GM12875 (cell line): ENCODE data around the gene CCDC85B.

Source experiments
- H3K4me3 ChIP-seq: one replicate; pipeline ENCODE4 v1.5.1; 2011; ENCODE audit warnings: low read depth, low read length, control low read depth
- TF ChIP-seq, protein P1 (sequence below): IDR thresholded peaks from 2 replicates; pipeline ENCODE4 v1.5.1; 2011; ENCODE audit warnings: low read depth, mild to moderate bottlenecking, control low read depth, inconsistent platforms, low read length, moderate library complexity, borderline replicate concordance; ENCODE audit not compliant: insufficient read depth

Gene CCDC85B

DNA sequence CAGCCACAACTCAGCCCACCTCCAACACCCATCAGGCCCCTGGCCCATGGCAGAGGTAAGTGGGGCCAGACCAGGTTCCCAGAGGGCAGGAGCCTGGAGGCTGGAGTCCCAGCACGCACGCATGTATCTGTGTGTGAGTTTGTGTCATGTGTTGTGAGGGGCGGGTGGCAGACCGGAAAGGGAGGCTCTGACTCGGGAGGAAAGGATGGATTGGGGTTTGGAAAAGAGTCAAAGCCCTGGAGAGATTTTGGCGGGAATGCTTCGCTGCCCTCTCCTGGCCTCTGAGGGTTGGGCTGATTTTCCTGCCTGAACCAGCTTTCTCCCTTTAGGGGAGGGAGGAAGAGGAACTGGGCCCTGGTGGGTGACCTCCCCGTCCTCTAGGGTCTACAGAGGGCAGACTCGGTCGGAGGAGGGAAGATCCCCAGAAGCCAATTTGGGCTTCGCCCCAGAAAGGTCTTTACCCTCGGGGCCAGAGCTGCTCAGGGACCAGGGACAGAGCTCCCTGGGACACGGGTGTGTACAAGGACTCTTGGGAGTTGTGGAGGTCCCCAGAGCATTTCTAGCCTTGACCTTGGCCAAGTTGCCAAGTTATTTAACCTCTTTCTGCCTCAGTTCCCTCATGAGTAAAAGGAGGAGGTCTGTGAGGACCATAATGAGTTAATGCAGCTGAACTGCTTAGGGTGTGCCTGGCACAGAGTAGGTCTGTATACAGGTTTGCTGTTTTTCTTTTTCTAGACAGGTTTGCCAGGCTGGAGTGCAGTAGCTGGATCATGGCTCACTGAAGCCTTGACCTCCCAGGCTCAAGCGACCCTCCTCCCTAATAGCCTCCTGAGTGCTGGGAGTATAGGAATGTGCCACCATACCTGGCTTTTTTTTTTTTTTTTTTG, 21.5 kb downstream of the CCDC85B start:
- TF ChIP-seq, protein P1, sequence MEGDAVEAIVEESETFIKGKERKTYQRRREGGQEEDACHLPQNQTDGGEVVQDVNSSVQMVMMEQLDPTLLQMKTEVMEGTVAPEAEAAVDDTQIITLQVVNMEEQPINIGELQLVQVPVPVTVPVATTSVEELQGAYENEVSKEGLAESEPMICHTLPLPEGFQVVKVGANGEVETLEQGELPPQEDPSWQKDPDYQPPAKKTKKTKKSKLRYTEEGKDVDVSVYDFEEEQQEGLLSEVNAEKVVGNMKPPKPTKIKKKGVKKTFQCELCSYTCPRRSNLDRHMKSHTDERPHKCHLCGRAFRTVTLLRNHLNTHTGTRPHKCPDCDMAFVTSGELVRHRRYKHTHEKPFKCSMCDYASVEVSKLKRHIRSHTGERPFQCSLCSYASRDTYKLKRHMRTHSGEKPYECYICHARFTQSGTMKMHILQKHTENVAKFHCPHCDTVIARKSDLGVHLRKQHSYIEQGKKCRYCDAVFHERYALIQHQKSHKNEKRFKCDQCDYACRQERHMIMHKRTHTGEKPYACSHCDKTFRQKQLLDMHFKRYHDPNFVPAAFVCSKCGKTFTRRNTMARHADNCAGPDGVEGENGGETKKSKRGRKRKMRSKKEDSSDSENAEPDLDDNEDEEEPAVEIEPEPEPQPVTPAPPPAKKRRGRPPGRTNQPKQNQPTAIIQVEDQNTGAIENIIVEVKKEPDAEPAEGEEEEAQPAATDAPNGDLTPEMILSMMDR = no peak

DNA sequence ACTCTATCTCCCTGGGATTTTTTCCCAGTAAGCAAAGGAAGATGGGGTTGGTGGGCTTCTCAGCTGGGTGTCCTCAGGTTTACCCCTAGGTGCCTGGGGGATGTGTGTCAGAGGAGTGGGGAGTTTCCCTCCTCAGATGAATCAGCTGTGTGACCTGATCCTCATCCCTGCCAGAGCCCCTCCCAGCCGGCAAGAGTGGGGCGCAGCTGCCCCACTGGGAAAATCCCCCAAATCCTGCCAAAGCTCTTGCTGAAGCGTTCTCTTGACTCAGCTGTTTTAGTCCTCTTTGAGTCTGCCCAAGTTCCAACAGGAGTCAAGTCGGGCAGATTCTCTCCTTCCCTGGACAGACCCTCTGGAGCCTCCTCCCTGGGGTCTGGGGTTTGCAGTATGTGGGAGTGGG, 22.4 kb downstream of the CCDC85B start:
- H3K4me3 ChIP-seq = no peak overlapping the region

More for the DNA sequence above, 21.5 kb downstream of the CCDC85B start:
- no peak overlapping the region for H3K4me3 ChIP-seq

DNA sequence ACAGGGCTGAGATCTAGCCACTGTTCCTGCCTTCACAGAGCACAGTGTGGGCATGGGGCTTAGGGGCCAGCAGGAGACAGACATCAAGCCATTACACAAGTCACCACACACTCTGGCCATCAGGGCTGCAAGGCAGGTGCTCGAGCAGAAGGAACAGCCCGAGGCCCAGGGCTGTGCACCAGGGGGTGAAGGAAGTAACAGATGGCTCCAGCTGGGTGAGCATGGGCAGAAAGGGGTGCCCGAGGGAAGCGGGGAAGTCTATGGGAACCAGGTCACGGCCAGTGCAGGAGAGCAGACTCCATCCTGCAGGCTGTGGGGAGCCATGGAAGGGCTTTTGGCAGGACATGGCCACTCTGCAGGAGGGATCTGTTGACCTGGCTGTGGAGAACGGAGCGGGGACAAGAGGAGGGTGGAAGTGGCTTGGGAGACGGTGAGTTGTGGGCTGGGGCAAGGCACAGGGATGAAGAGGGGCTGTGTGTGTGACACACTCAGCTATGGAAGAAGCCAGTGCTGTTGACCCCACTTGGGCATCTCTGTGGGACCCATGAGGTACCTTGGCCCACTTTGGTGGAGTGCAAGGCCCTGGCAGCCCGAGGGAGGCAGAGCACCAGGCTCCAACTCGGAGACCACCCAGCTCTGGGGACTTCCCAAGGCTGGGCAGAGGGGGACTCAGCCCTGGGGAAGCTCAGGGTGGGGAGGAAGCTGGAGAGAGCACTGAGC, 24.8 kb downstream of the CCDC85B start:
- TF ChIP-seq, protein P1 = no peak
- no peak overlapping the region for H3K4me3 ChIP-seq

More for the DNA sequence above, 22.4 kb downstream of the CCDC85B start:
- TF ChIP-seq, protein P1 = no peak

DNA sequence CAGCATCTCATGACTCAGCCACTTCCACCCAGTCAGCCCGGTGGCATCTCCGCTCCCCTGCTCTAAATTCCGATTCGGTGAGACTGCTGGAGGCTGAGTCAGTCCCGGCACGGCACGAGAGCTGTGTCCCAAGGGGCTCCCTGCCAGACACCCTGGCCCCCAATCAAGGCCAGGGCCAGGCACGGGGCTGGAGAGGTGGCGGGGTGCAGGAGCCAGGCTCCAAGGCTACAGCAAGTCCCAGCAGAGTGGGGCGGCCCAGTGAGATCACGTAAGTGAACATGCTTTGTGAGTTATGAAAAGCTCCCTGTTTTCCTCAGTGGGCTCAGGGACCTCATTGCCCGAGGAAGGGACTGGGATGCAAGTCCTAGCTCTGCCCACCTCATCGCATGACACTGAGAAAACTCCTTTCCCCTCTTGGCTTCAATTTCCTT, 25.4 kb downstream of the CCDC85B start:
- TF ChIP-seq, protein P1 = no peak
- H3K4me3 ChIP-seq = no peak overlapping the region

- TF ChIP-seq, protein P1 = no peak
- no peak overlapping the region for H3K4me3 ChIP-seq
Measured at GRCh38 chr11:65916391-65916790, 25.9 kb downstream of the CCDC85B start.

GRCh38 chr11:65917077-65917433, 26.6 kb downstream of the CCDC85B start:
- no peak overlapping the region for H3K4me3 ChIP-seq
- TF ChIP-seq, protein P1 = no peak
